GM21717 (cell line): ENCODE results near the gene FAM174B.

Source experiments
- ATAC-seq: cut with Tn5 transposase; IDR thresholded peaks from one replicate; pipeline ENCODE4 v1.9.1; 2021; ENCODE audit warnings: mild to moderate bottlenecking, moderate library complexity; ENCODE audit not compliant: unreplicated experiment

The FAM174B gene

GRCh38 chr15:92602267-92602593 lies 53.3 kb downstream of the FAM174B start:
- no peak for ATAC-seq

GRCh38 chr15:92601592-92602266 lies 53.8 kb downstream of the FAM174B start:
- no peak for ATAC-seq

GRCh38 chr15:92600856-92601255 lies 54.7 kb downstream of the FAM174B start:
- ATAC-seq, result no peak

- no peak for ATAC-seq
Measured at GRCh38 chr15:92599394-92599970, 56.1 kb downstream of the FAM174B start.

- ATAC-seq, result no peak
Measured at GRCh38 chr15:92597548-92597947, 58.0 kb downstream of the FAM174B start.

- ATAC-seq, result no peak
Measured at GRCh38 chr15:92596623-92597022, 59.0 kb downstream of the FAM174B start.

- no peak for ATAC-seq
Measured at GRCh38 chr15:92595506-92596381, 59.8 kb downstream of the FAM174B start.

- ATAC-seq, result no peak
Measured at GRCh38 chr15:92591275-92591674, 64.3 kb downstream of the FAM174B start.

- no peak for ATAC-seq
Measured at GRCh38 chr15:92586966-92587365, 68.6 kb downstream of the FAM174B start.

- ATAC-seq, result no peak
Measured at GRCh38 chr15:92586383-92586942, 69.1 kb downstream of the FAM174B start.

GRCh38 chr15:92584105-92584504 lies 71.5 kb downstream of the FAM174B start:
- no peak for ATAC-seq

GRCh38 chr15:92583096-92584034 lies 72.2 kb downstream of the FAM174B start:
- no peak for ATAC-seq

- ATAC-seq, result no peak
Measured at GRCh38 chr15:92582206-92582605, 73.4 kb downstream of the FAM174B start.

GRCh38 chr15:92580933-92581445 lies 74.6 kb downstream of the FAM174B start:
- no peak for ATAC-seq

- no peak for ATAC-seq
Measured at GRCh38 chr15:92580521-92580920, 75.1 kb downstream of the FAM174B start.

- ATAC-seq, result no peak
Measured at GRCh38 chr15:92579931-92580470, 75.6 kb downstream of the FAM174B start.

- ATAC-seq, result no peak
Measured at GRCh38 chr15:92579486-92579885, 76.1 kb downstream of the FAM174B start.

- no peak for ATAC-seq
Measured at GRCh38 chr15:92578096-92578835, 77.3 kb downstream of the FAM174B start.

GRCh38 chr15:92576597-92577200 lies 78.9 kb downstream of the FAM174B start:
- no peak for ATAC-seq
